ENCODE results near the gene TESK2. TPM values are rescaled to one million over a fixed set of nuclear protein-coding genes. Genes with fewer than 3 reads are reported as not detected.
A peak's percentile ranks its signal among the peaks of the same experiment; 100 is the strongest.

Gene TESK2
- total RNA-seq, 1 donor from 2014 or later: 8.0 TPM

GRCh38 chr1:45329445-45329844, 161.5 kb downstream of the TESK2 start:
- Mint-ChIP-seq H3K36me3 (ENCODE audit: low read depth, unreplicated experiment) (peaks cover 12% of the 10 kb centered on the region), H3K4me1 (ENCODE audit: unreplicated experiment) (peaks cover 22% of the 10 kb centered on the region), H3K27me3 (ENCODE audit: unreplicated experiment) (peaks cover 8% of the 10 kb centered on the region), H3K9me3 (ENCODE audit: unreplicated experiment) (no peaks in the 10 kb centered on the region), H3K27ac (ENCODE audit: unreplicated experiment) (no peak overlapping the region), H3K4me3 (ENCODE audit: unreplicated experiment) (no peak overlapping the region)
- DNase-seq (ENCODE audit: low spot score): no peak
- no peak for TF ChIP-seq CTCF (IDR thresholded peaks at IDR 0.05; ENCODE audit: unreplicated experiment)

DNA sequence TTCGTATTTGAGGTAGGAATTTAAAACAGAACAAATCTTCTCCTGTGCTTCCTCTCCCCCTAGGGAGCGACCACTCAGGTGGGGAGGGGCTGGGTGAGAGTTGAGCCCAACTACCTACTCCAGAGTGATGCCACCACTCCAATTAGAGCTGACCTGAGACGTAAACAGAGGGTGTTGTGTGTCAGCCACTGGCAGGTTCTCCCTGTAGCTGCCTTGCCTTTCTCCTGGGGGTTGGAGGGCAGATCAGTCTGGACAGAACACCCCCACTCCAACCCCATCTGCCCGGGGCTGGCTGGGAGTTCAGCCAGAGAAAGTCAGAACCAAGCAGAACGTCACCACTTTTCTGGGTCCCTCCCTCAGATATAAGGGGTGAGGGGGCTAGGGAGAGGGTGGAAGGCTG, 162.3 kb downstream of the TESK2 start:
- DNase-seq (ENCODE audit: low spot score): no peak
- H3K27ac Mint-ChIP-seq (ENCODE audit: unreplicated experiment): peak overlapping the region; percentile 36

GRCh38 chr1:45327644-45328515, 163.1 kb downstream of the TESK2 start:
- DNase-seq (ENCODE audit: low spot score): no peak
- TF ChIP-seq CTCF (IDR thresholded peaks at IDR 0.05; ENCODE audit: unreplicated experiment): no peak
- Mint-ChIP-seq H3K4me3 (ENCODE audit: unreplicated experiment) (peak overlapping the region; percentile 19), H3K36me3 (ENCODE audit: low read depth, unreplicated experiment) (peaks cover 12% of the 10 kb centered on the region), H3K9me3 (ENCODE audit: unreplicated experiment) (no peaks in the 10 kb centered on the region), H3K27ac (ENCODE audit: unreplicated experiment) (no peak overlapping the region), H3K4me1 (ENCODE audit: unreplicated experiment) (peaks cover 16% of the 10 kb centered on the region), H3K27me3 (ENCODE audit: unreplicated experiment) (peaks cover 8% of the 10 kb centered on the region)

More for the DNA sequence above, 162.3 kb downstream of the TESK2 start:
- H3K4me3 Mint-ChIP-seq (ENCODE audit: unreplicated experiment): peak overlapping the region; percentile 19
- no peaks in the 10 kb centered on the region for H3K9me3 Mint-ChIP-seq (ENCODE audit: unreplicated experiment)
- H3K27me3 Mint-ChIP-seq (ENCODE audit: unreplicated experiment): peaks cover 8% of the 10 kb centered on the region
- peaks cover 12% of the 10 kb centered on the region for H3K36me3 Mint-ChIP-seq (ENCODE audit: low read depth, unreplicated experiment)
- no peak for TF ChIP-seq CTCF (IDR thresholded peaks at IDR 0.05; ENCODE audit: unreplicated experiment)
- peaks cover 16% of the 10 kb centered on the region for H3K4me1 Mint-ChIP-seq (ENCODE audit: unreplicated experiment)

DNA sequence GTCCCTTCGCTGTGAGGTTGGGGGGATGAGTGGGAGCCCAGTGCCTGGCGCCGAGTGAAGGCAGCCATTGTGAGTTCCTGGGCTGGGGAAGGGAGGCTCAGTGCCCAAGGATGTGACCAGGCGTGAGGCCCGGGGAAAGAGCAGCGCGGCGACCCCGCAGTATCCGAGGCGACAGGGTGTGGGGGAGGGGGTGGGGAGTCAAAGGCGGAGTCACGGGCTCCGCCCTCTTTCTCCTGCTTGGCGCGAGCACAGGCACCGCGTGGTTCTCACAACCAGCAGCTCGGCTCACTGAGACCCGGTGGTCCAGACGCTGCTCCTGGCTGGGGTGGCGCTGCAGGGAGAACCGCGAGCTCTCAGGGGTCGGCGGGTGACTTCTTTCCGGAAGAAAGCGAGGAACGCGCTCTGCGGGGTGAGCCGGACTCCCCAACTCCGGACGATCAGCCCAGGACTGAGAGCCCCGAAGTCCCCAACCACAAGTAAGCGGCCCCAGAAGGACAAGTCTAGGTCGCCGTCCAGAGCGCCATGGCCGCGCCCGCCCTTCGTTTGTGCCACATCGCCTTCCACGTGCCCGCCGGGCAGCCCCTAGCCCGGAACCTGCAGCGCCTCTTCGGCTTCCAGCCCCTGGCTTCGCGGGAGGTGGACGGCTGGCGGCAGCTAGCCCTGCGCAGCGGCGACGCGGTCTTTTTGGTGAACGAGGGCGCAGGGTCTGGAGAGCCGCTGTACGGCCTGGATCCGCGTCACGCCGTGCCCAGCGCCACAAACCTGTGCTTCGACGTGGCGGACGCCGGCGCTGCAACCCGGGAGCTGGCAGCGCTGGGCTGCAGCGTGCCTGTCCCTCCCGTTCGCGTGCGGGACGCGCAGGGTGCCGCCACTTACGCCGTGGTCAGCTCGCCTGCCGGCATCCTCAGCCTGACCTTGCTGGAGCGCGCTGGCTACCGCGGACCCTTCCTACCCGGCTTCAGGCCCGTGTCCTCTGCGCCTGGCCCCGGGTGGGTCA, 164.0 kb downstream of the TESK2 start, which contains the start of gene HPDL:
Gene HPDL, plus strand, starts transcription at position 269 of the 997 bp plus-strand sequence. Its CDS starts 254 bp downstream, at position 523.
- Mint-ChIP-seq H3K36me3 (ENCODE audit: low read depth, unreplicated experiment) (peaks cover 12% of the 10 kb centered on the region), H3K4me3 (ENCODE audit: unreplicated experiment) (peak within 1 kb of the TSS; percentile 82), H3K9me3 (ENCODE audit: unreplicated experiment) (no peaks in the 10 kb centered on the region), H3K27me3 (ENCODE audit: unreplicated experiment) (peaks cover 9% of the 10 kb centered on the region), H3K27ac (ENCODE audit: unreplicated experiment) (peak within 1 kb of the TSS; percentile 30), H3K4me1 (ENCODE audit: unreplicated experiment) (peaks cover 19% of the 10 kb centered on the region)
- no peak for TF ChIP-seq CTCF (IDR thresholded peaks at IDR 0.05; ENCODE audit: unreplicated experiment)
- DNase-seq (ENCODE audit: low spot score): peak; percentile 58
